GM12878 (cell line): ENCODE results near the gene NFYB. TPM values are rescaled to one million over a fixed set of nuclear protein-coding genes. Genes with fewer than 3 reads are reported as not detected.

Experiments
- ATAC-seq: fragments of 200-7000 bp; cut with Tn5 transposase; 3 replicates; pipeline ENCODE4 v1.9.1; 2020; ENCODE audit warnings: mild to moderate bottlenecking, moderate library complexity
- BruUV-seq: library from RNA; stranded (reverse); fragments of 400-500 nt; replicated peaks from 2 replicates; lab custom pipeline; 2021; lab: Mats Ljungman, UMichigan
- CTCF ChIA-PET: fragments of 300-600 bp; sonication (Branson Sonifier 250); formaldehyde crosslinking; extraction: SDS; loops from one replicate; lab custom pipeline; 2021; ENCODE audit warnings: inconsistent platforms; lab: Yijun Ruan, JAX
- POLR2A ChIA-PET: fragments of 350-600 bp; formaldehyde crosslinking; extraction: SDS; loops from one replicate; lab custom pipeline; 2021; ENCODE audit warnings: inconsistent platforms; lab: Charles Lee
- RAD21 ChIA-PET: fragments of 300-600 bp; sonication (Branson Sonifier 250); formaldehyde crosslinking; loops from one replicate; lab custom pipeline; 2023; ENCODE audit warnings: antibody characterized with exemption; ENCODE audit not compliant: unreplicated experiment; lab: Charles Lee
- SMC1A ChIA-PET: fragments of 300-600 bp; sonication (Branson Sonifier 250); formaldehyde crosslinking; loops from one replicate; lab custom pipeline; 2023; ENCODE audit not compliant: unreplicated experiment, uncharacterized antibody; lab: Charles Lee
- DNase-seq: peaks from one replicate; pipeline ENCODE4 v3.0.0-alpha.2; 2011; ENCODE audit warnings: low read depth, low spot score
- FAIRE-seq: peaks from 3 replicates; lab custom pipeline; 2011; peaks lifted over from hg19 to GRCh38; lab: Jason Lieb, UNC
- H2AFZ ChIP-seq: 2 replicates; pipeline ENCODE4 v1.6.0; 2011; ENCODE audit warnings: low read depth, low read length, control low read depth; ENCODE audit not compliant: control insufficient read depth
- H3K27ac ChIP-seq: 2 replicates; pipeline ENCODE4 v1.5.1; 2011; ENCODE audit warnings: control low read depth; ENCODE audit not compliant: control insufficient read depth, insufficient read depth
- H3K27me3 ChIP-seq, 2 experiments: replicated peaks in 1 of 2; 2 replicates each; pipeline versions ENCODE4 v1.6.0 to v1.6.1; 2011; ENCODE audit warnings: low read length in 1 of 2; ENCODE audit not compliant: control insufficient read depth in 2 of 2, insufficient read depth in 2 of 2
- H3K36me3 ChIP-seq, 2 experiments: 2 replicates each; pipeline ENCODE4 v1.5.1; 2011; ENCODE audit warnings: low read length in 1 of 2; ENCODE audit not compliant: control insufficient read depth in 2 of 2, insufficient read depth in 2 of 2
- H3K4me1 ChIP-seq: 2 replicates; pipeline ENCODE4 v1.6.1; 2011; ENCODE audit warnings: mild to moderate bottlenecking, low read length, moderate library complexity, mixed read lengths; ENCODE audit not compliant: control insufficient read depth, insufficient read depth
- H3K4me2 ChIP-seq: 2 replicates; pipeline ENCODE4 v1.6.0; 2011; ENCODE audit warnings: control low read depth; ENCODE audit not compliant: control insufficient read depth, insufficient read depth
- H3K4me3 ChIP-seq: fragments of 200-600 bp; sonication (generic); 2 replicates; pipeline ENCODE4 v1.5.1; 2016
- H3K79me2 ChIP-seq: 2 replicates; pipeline ENCODE4 v1.6.0; 2011; ENCODE audit warnings: low read length; ENCODE audit not compliant: control insufficient read depth, insufficient read depth
- H3K9ac ChIP-seq: 2 replicates; pipeline ENCODE4 v1.8.0; 2011; ENCODE audit warnings: low read length, control low read depth, mixed read lengths; ENCODE audit not compliant: control insufficient read depth, insufficient read depth
- H3K9me3 ChIP-seq: replicated peaks from 3 replicates; pipeline ENCODE4 v1.5.1; 2011; ENCODE audit warnings: mild to moderate bottlenecking, low read length; ENCODE audit not compliant: control insufficient read depth, insufficient read depth
- H4K20me1 ChIP-seq: 2 replicates; pipeline ENCODE4 v1.6.0; 2011; ENCODE audit not compliant: control insufficient read depth, insufficient read depth
- CHD1 ChIP-seq: IDR thresholded peaks from 2 replicates; pipeline ENCODE4 v1.6.1; 2012; ENCODE audit warnings: low read depth, low read length, improper control_type of control experiment
- GABPA ChIP-seq: IDR thresholded peaks from 2 replicates; pipeline ENCODE4 v1.6.1; 2014; ENCODE audit warnings: antibody characterized with exemption, low read depth, mild to moderate bottlenecking, inconsistent platforms
- HDAC6 ChIP-seq: fragments of 200-600 bp; sonication (generic); IDR thresholded peaks from one replicate; pipeline ENCODE4 v1.8.0; 2017; ENCODE audit warnings: antibody characterized with exemption; ENCODE audit not compliant: unreplicated experiment
- IRF5 ChIP-seq: fragments of 450-650 bp; IDR thresholded peaks from 2 replicates; pipeline ENCODE4 v1.6.1; 2017; ENCODE audit warnings: borderline replicate concordance
- NFXL1 ChIP-seq: fragments of 450-650 bp; IDR thresholded peaks from 2 replicates; pipeline ENCODE4 v1.6.1; 2017; ENCODE audit warnings: antibody characterized with exemption, mild to moderate bottlenecking, borderline replicate concordance
- NR2F1 ChIP-seq: fragments of 450-650 bp; conservative IDR thresholded peaks from 2 replicates; pipeline ENCODE4 v1.6.1; 2017; ENCODE audit warnings: mild to moderate bottlenecking
- SP1 ChIP-seq: IDR thresholded peaks from one replicate; pipeline ENCODE4 v1.6.1; 2011; ENCODE audit warnings: low read depth, low read length
- SPI1 ChIP-seq: IDR thresholded peaks from 2 replicates; pipeline ENCODE4 v1.6.1; 2011; ENCODE audit warnings: low read depth, mild to moderate bottlenecking, low read length, moderate library complexity, borderline replicate concordance; ENCODE audit not compliant: insufficient read depth
- ZBTB4 ChIP-seq: fragments of 450-650 bp; formaldehyde crosslinking; IDR thresholded peaks from 2 replicates; pipeline ENCODE4 v1.4.0; 2022; ENCODE audit warnings: mild to moderate bottlenecking, moderate library complexity
- WGBS: methylation state at CpG from one replicate; pipeline ENCODE4 v1.1.6; 2016; ENCODE audit warnings: low lambda C conversion rate; ENCODE audit not compliant: insufficient replicate concordance, insufficient coverage; ENCODE audit errors: missing lambda C conversion rate; 5-methylcytosine and 5-hydroxymethylcytosine counted together
- in situ Hi-C: fragments of 300-500 bp; cut with MboI; formaldehyde crosslinking; loops from 9 replicates; pipeline ENCODE4 v1.14.3; 2018; ENCODE audit warnings: mixed read lengths
- intact Hi-C: fragments of 100-400 bp; cut with micrococcal nuclease; formaldehyde crosslinking; loops from one replicate; pipeline ENCODE4 v1.14.2; 2022; ENCODE audit not compliant: unreplicated experiment
- polyA plus RNA-seq, 11 experiments: library from polyadenylated mRNA; depleted of rRNA in 4 of 11; unstranded in 6 of 11; stranded (reverse) in 5 of 11; fragments of >200 nt; fragmentation: Nextera tagmentation in 4 of 11; fragmentation: Illumina TruSeq in 1 of 11; extraction: Ambion mirVana in 4 of 11; extraction: Trizol in 1 of 11; gene quantifications; 1 replicate in 1 of 11; 2 replicates in 10 of 11; pipeline versions ENCODE4 v1.2.1 to v1.2.3, GENCODE V29; 2011 to 2016; ENCODE audit warnings: inconsistent platforms in 2 of 11, missing spikeins in 2 of 11, low read depth in 1 of 11
- total RNA-seq, 4 experiments: library from RNA; depleted of rRNA in 3 of 4; stranded (reverse); fragments of >200 nt in 3 of 4; fragmentation: Illumina TruSeq in 1 of 4; extraction: Trizol in 1 of 4; gene quantifications; 2 replicates each; pipeline versions ENCODE4 v1.2.1 to v1.2.3, GENCODE V29; 2013 to 2021
- TF ChIP-seq, protein P1 (sequence below): fragments of 450-650 bp; conservative IDR thresholded peaks from 2 replicates; pipeline ENCODE4 v1.6.1; 2017; ENCODE audit warnings: mild to moderate bottlenecking, moderate library complexity
- TF ChIP-seq, protein P2 (sequence below): IDR thresholded peaks from 2 replicates; pipeline ENCODE4 v1.6.1; 2012; ENCODE audit warnings: low read depth, low read length, improper control_type of control experiment
- TF ChIP-seq, protein P3 (sequence below): fragments of 450-650 bp; IDR thresholded peaks from 2 replicates; pipeline ENCODE4 v1.6.1; 2016; ENCODE audit warnings: mild to moderate bottlenecking
- TF ChIP-seq, protein P4 (sequence below): fragments of 450-650 bp; IDR thresholded peaks from 2 replicates; pipeline ENCODE4 v1.6.1; 2017; ENCODE audit warnings: mild to moderate bottlenecking, moderate library complexity

NFYB gene
- total and polyA plus RNA-seq, 10 of the 15 experiments (the other 5 are each of a cell fraction or from before 2014, with no cell fraction given) = 13.8 to 42.3 (median 28.2) TPM

- no TSS peak for BruUV-seq
- WGBS = 36% methylated on average over 6 of the region's 6 CpGs
- H3K4me1 ChIP-seq = no peaks in the 10 kb centered on the region
- H3K36me3 ChIP-seq = no peaks in the 10 kb centered on the region
- in situ Hi-C loops = no loop called here
- no peaks in the 10 kb centered on the region for H3K9me3 ChIP-seq
- no peak overlapping the region for H3K27ac ChIP-seq
- CTCF ChIA-PET = no interaction called here
- POLR2A ChIA-PET = no interaction called here
- no peak overlapping the region for H3K4me3 ChIP-seq
- H3K4me2 ChIP-seq = no peak overlapping the region
- RAD21 ChIA-PET = no interaction called here
- DNase-seq = no peak
- SMC1A ChIA-PET = no interaction called here
- H2AFZ ChIP-seq = no peak overlapping the region
- no peak for ATAC-seq
- no peak for FAIRE-seq
- H3K27me3 ChIP-seq = no peaks in the 10 kb centered on the region
- intact Hi-C loops = no loop called here
- H3K9ac ChIP-seq = no peak overlapping the region
- no peaks in the 10 kb centered on the region for H3K79me2 ChIP-seq
- no peaks in the 10 kb centered on the region for H4K20me1 ChIP-seq
- TF ChIP-seq CHD1 (no peak), SPI1 (no peak), HDAC6 (no peak), SP1 (no peak), NR2F1 (no peak), GABPA (no peak), NFXL1 (no peak), IRF5 (no peak), ZBTB4 (CRISPR knock-in tag) (no peak)
- TF ChIP-seq, protein P1, sequence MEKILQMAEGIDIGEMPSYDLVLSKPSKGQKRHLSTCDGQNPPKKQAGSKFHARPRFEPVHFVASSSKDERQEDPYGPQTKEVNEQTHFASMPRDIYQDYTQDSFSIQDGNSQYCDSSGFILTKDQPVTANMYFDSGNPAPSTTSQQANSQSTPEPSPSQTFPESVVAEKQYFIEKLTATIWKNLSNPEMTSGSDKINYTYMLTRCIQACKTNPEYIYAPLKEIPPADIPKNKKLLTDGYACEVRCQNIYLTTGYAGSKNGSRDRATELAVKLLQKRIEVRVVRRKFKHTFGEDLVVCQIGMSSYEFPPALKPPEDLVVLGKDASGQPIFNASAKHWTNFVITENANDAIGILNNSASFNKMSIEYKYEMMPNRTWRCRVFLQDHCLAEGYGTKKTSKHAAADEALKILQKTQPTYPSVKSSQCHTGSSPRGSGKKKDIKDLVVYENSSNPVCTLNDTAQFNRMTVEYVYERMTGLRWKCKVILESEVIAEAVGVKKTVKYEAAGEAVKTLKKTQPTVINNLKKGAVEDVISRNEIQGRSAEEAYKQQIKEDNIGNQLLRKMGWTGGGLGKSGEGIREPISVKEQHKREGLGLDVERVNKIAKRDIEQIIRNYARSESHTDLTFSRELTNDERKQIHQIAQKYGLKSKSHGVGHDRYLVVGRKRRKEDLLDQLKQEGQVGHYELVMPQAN = no peak
- TF ChIP-seq, protein P2, sequence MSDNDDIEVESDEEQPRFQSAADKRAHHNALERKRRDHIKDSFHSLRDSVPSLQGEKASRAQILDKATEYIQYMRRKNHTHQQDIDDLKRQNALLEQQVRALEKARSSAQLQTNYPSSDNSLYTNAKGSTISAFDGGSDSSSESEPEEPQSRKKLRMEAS = no peak
- TF ChIP-seq, protein P3, sequence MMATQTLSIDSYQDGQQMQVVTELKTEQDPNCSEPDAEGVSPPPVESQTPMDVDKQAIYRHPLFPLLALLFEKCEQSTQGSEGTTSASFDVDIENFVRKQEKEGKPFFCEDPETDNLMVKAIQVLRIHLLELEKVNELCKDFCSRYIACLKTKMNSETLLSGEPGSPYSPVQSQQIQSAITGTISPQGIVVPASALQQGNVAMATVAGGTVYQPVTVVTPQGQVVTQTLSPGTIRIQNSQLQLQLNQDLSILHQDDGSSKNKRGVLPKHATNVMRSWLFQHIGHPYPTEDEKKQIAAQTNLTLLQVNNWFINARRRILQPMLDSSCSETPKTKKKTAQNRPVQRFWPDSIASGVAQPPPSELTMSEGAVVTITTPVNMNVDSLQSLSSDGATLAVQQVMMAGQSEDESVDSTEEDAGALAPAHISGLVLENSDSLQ = no peak
- TF ChIP-seq, protein P4, sequence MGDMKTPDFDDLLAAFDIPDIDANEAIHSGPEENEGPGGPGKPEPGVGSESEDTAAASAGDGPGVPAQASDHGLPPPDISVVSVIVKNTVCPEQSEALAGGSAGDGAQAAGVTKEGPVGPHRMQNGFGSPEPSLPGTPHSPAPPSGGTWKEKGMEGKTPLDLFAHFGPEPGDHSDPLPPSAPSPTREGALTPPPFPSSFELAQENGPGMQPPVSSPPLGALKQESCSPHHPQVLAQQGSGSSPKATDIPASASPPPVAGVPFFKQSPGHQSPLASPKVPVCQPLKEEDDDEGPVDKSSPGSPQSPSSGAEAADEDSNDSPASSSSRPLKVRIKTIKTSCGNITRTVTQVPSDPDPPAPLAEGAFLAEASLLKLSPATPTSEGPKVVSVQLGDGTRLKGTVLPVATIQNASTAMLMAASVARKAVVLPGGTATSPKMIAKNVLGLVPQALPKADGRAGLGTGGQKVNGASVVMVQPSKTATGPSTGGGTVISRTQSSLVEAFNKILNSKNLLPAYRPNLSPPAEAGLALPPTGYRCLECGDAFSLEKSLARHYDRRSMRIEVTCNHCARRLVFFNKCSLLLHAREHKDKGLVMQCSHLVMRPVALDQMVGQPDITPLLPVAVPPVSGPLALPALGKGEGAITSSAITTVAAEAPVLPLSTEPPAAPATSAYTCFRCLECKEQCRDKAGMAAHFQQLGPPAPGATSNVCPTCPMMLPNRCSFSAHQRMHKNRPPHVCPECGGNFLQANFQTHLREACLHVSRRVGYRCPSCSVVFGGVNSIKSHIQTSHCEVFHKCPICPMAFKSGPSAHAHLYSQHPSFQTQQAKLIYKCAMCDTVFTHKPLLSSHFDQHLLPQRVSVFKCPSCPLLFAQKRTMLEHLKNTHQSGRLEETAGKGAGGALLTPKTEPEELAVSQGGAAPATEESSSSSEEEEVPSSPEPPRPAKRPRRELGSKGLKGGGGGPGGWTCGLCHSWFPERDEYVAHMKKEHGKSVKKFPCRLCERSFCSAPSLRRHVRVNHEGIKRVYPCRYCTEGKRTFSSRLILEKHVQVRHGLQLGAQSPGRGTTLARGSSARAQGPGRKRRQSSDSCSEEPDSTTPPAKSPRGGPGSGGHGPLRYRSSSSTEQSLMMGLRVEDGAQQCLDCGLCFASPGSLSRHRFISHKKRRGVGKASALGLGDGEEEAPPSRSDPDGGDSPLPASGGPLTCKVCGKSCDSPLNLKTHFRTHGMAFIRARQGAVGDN = no peak
Measured at GRCh38 chr12:104172570-104172947, 34.5 kb upstream of the NFYB start.
